Measurements from ENCODE around the gene SLC5A11.

GRCh38 chr16:24845726-24846547 is at the start of gene SLC5A11:
- TF ChIP-seq CTCF (conservative IDR thresholded peaks at IDR 0.05) (no peak), EZH2 (IDR thresholded peaks at IDR 0.05; ENCODE audit: low read depth) (no peak)
